ENCODE results near the gene TNP2.

TNP2 gene

DNA sequence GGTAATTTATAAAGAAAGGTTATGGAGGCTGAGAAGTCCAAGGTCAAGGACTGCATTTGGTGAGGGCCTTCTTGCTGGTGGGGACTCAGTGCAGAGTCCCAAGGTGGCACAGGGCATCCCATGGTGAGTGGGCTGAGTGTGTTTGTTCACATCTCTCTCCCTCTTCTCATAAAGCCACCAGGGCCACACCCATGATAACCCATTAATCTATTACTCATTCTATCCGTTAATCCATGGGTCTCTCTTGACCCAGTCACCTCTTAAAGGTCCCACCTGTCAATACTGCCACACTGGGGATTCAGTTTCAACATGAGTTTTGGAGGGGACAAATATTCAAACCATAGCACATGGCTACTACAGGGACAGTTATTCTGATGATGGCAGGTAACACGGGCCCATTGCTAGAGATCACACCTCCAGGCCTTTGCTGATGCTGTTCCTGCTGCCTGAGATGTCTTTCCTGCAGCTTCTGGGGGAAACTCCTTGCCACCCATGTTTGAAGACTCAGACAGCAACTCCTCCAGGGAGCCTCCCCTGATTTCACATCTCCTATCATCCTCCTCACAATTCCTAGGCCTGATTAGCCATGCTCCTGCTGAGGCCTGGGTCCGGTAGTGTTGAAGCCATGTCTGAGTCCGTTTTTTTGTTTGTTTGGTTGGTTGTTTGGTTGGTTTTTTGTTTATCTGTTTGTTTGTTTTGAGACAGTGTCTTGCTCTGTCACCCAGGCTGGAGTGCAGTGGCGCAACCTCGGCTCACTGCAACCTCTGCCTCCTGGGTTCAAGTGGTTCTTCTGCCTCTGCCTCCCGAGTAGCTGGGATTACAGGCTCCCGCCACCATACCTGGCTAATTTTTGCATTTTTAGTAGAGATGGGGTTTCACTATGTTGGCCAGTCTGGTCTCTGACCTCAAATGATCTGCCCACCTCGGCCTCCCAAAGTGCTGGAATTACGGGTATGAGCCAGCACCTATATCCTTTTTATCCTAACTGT lies 29.2 kb downstream of the TNP2 start:
- peaks cover 34% of the 10 kb centered on the region for H3K27me3 ChIP-seq (ENCODE audit: control insufficient read depth, low read length)
- peaks cover 4% of the 10 kb centered on the region for H3K4me1 ChIP-seq (ENCODE audit: control insufficient read depth, low read length)
- no peaks in the 10 kb centered on the region for H4K20me1 ChIP-seq (ENCODE audit: control insufficient read depth, insufficient read depth, low read depth, low read length)
- no peaks in the 10 kb centered on the region for H3F3A ChIP-seq (ENCODE audit: control insufficient read depth, insufficient read depth)
- no peaks in the 10 kb centered on the region for H3K79me2 ChIP-seq (ENCODE audit: control insufficient read depth, low read length)
- H3K9me2 ChIP-seq (replicated peaks; ENCODE audit: control insufficient read depth, low read length) = no peaks in the 10 kb centered on the region
- H3K36me3 ChIP-seq (ENCODE audit: control insufficient read depth, low read length) = no peaks in the 10 kb centered on the region
- no peak overlapping the region for H3K4me2 ChIP-seq (ENCODE audit: low read length)
- H3K9me3 ChIP-seq (ENCODE audit: control insufficient read depth, insufficient read depth, low read length) = no peaks in the 10 kb centered on the region
- H3K4me3 ChIP-seq (ENCODE audit: low read length) = no peak overlapping the region
- TF ChIP-seq, protein P1, sequence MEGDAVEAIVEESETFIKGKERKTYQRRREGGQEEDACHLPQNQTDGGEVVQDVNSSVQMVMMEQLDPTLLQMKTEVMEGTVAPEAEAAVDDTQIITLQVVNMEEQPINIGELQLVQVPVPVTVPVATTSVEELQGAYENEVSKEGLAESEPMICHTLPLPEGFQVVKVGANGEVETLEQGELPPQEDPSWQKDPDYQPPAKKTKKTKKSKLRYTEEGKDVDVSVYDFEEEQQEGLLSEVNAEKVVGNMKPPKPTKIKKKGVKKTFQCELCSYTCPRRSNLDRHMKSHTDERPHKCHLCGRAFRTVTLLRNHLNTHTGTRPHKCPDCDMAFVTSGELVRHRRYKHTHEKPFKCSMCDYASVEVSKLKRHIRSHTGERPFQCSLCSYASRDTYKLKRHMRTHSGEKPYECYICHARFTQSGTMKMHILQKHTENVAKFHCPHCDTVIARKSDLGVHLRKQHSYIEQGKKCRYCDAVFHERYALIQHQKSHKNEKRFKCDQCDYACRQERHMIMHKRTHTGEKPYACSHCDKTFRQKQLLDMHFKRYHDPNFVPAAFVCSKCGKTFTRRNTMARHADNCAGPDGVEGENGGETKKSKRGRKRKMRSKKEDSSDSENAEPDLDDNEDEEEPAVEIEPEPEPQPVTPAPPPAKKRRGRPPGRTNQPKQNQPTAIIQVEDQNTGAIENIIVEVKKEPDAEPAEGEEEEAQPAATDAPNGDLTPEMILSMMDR (IDR thresholded peaks at IDR 0.05; ENCODE audit: low read depth, low read length, poor library complexity, severe bottlenecking) = no peak
- H3K27ac ChIP-seq (ENCODE audit: low read depth, low read length) = no peak overlapping the region

DNA sequence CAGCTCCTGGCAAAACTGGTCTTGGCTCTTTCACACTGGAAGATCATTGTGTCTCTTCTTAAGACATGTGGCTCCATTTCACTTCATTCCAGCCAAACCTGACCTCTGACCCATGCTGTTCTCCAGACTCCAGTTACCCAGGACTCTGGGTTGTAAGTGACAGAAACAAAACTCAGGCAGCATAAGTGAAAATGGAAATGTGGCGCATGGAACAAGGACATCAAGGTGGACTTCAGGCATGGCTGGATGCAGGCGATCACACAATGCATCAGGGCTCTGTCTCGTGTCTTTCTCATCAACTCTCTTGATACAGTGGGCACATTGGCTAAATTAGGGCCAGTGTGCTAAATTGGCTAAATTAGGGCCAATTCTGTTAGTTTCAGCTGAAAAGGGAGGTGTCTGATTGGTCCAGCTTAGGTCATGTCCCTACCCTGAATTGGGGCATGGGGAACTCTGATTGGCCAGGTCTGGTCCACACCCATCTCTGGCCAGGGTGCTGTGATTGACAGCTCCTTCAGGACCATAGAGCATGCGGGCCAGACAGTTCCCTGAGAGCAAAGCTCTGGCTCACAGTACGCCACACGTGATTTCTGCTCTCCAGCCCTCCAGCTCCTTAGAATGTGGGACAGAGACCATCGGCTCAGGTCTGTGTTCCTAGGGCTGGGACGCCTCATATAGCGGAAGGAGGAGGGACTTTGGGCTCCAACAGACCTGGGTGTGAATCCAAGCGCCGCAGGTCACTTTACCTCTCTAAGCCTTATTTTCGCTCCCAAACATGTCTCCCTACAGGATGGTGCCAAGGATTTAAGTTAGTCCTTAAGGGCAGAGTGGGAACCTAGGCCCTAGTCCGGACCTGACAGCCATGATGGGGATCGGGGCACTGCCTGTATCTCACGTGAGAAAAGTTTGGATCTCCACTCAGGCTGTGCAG lies 30.6 kb downstream of the TNP2 start:
- H3K36me3 ChIP-seq (ENCODE audit: control insufficient read depth, low read length) = no peaks in the 10 kb centered on the region
- H3K79me2 ChIP-seq (ENCODE audit: control insufficient read depth, low read length) = no peaks in the 10 kb centered on the region
- no peaks in the 10 kb centered on the region for H3F3A ChIP-seq (ENCODE audit: control insufficient read depth, insufficient read depth)
- peaks cover 11% of the 10 kb centered on the region for H3K4me1 ChIP-seq (ENCODE audit: control insufficient read depth, low read length)
- no peaks in the 10 kb centered on the region for H3K9me3 ChIP-seq (ENCODE audit: control insufficient read depth, insufficient read depth, low read length)
- H3K9me2 ChIP-seq (replicated peaks; ENCODE audit: control insufficient read depth, low read length) = no peaks in the 10 kb centered on the region
- H3K27me3 ChIP-seq (ENCODE audit: control insufficient read depth, low read length) = peaks cover 27% of the 10 kb centered on the region
- H3K27ac ChIP-seq (ENCODE audit: low read depth, low read length) = no peak overlapping the region
- no peak for TF ChIP-seq EZH2phosphoT487 (IDR thresholded peaks at IDR 0.05; ENCODE audit: borderline replicate concordance, low read length)
- TF ChIP-seq, protein P1 (IDR thresholded peaks at IDR 0.05; ENCODE audit: low read depth, low read length, poor library complexity, severe bottlenecking) = no peak
- no peak overlapping the region for H3K4me2 ChIP-seq (ENCODE audit: low read length)
- H4K20me1 ChIP-seq (ENCODE audit: control insufficient read depth, insufficient read depth, low read depth, low read length) = no peaks in the 10 kb centered on the region
- no peak overlapping the region for H3K4me3 ChIP-seq (ENCODE audit: low read length)

- no peak for TF ChIP-seq EZH2phosphoT487 (IDR thresholded peaks at IDR 0.05; ENCODE audit: borderline replicate concordance, low read length)
- TF ChIP-seq, protein P1 (IDR thresholded peaks at IDR 0.05; ENCODE audit: low read depth, low read length, poor library complexity, severe bottlenecking) = no peak
- Histone ChIP-seq H3K36me3 (ENCODE audit: control insufficient read depth, low read length) (no peaks in the 10 kb centered on the region), H3K4me3 (ENCODE audit: low read length) (no peak overlapping the region)
Observed at GRCh38 chr16:11236461-11237254, 32.5 kb downstream of the TNP2 start.

More at GRCh38 chr16:11236461-11237254, 32.5 kb downstream of the TNP2 start:
- H3K4me1 ChIP-seq (ENCODE audit: control insufficient read depth, low read length) = peaks cover 22% of the 10 kb centered on the region
- peaks cover 26% of the 10 kb centered on the region for H3K27me3 ChIP-seq (ENCODE audit: control insufficient read depth, low read length)
- no peaks in the 10 kb centered on the region for H3K9me3 ChIP-seq (ENCODE audit: control insufficient read depth, insufficient read depth, low read length)
- no peak overlapping the region for H3K4me2 ChIP-seq (ENCODE audit: low read length)
- no peaks in the 10 kb centered on the region for H3K9me2 ChIP-seq (replicated peaks; ENCODE audit: control insufficient read depth, low read length)
- no peaks in the 10 kb centered on the region for H4K20me1 ChIP-seq (ENCODE audit: control insufficient read depth, insufficient read depth, low read depth, low read length)
- H3F3A ChIP-seq (ENCODE audit: control insufficient read depth, insufficient read depth) = no peaks in the 10 kb centered on the region
- H3K79me2 ChIP-seq (ENCODE audit: control insufficient read depth, low read length) = no peaks in the 10 kb centered on the region
- no peak overlapping the region for H3K27ac ChIP-seq (ENCODE audit: low read depth, low read length)
